HepG2 (cell line): Measurements from ENCODE around the gene WNT2. TPM values are rescaled to one million over a fixed set of nuclear protein-coding genes. Genes with fewer than 3 reads are reported as not detected.

Experiments
- ATAC-seq: fragments of 200-7000 bp; cut with Tn5 transposase; 3 replicates; pipeline ENCODE4 v1.9.1; 2020; ENCODE audit warnings: mild to moderate bottlenecking, moderate library complexity
- BruUV-seq: library from RNA; stranded (reverse); fragments of 400-500 nt; replicated peaks from 2 replicates; lab custom pipeline; 2021; lab: Mats Ljungman, UMichigan
- CTCF ChIA-PET: fragments of 300-600 bp; formaldehyde crosslinking; extraction: SDS; loops from one replicate; lab custom pipeline; 2021; ENCODE audit warnings: low total read pairs, inconsistent platforms, low intra/inter-chr PET ratio; lab: Yijun Ruan, JAX
- POLR2A ChIA-PET: fragments of 350-600 bp; sonication (Branson Sonifier 250); formaldehyde crosslinking; loops from one replicate; lab custom pipeline; 2020; ENCODE audit warnings: antibody characterized with exemption, inconsistent platforms; lab: Yijun Ruan, JAX
- DNase-seq: peaks from one replicate; pipeline ENCODE4 v3.0.0-alpha.2; 2015; ENCODE audit warnings: low spot score
- FAIRE-seq: peaks from 3 replicates; lab custom pipeline; 2011; peaks lifted over from hg19 to GRCh38; lab: Jason Lieb, UNC
- H2AFZ ChIP-seq: one replicate; pipeline ENCODE4 v1.6.1; 2011; ENCODE audit warnings: low read length, inconsistent platforms
- H3K27ac ChIP-seq: fragments of 300-600 bp; 3 replicates; pipeline ENCODE4 v1.8.0; 2011; ENCODE audit warnings: mixed run types, mild to moderate bottlenecking, mixed read lengths, low read length, inconsistent platforms; ENCODE audit not compliant: insufficient read depth; ENCODE audit errors: extremely low read length
- H3K27me3 ChIP-seq, 2 experiments: fragments of 200-600 bp in 1 of 2; 2 replicates in 1 of 2; 3 replicates in 1 of 2; pipeline versions ENCODE4 v1.6.0 to v1.8.0; 2011; ENCODE audit warnings: low read length in 2 of 2, mild to moderate bottlenecking in 2 of 2, moderate library complexity in 2 of 2, inconsistent platforms in 1 of 2; ENCODE audit not compliant: insufficient read depth in 2 of 2, control insufficient read depth in 1 of 2
- H3K36me3 ChIP-seq, 2 experiments: fragments of 200-600 bp in 1 of 2; replicated peaks in 1 of 2; 2 replicates in 1 of 2; 3 replicates in 1 of 2; pipeline versions ENCODE4 v1.5.1 to v1.8.0; 2011; ENCODE audit warnings: low read length in 2 of 2, inconsistent platforms in 1 of 2; ENCODE audit not compliant: insufficient read depth in 2 of 2, control insufficient read depth in 1 of 2
- H3K4me1 ChIP-seq: 2 replicates; pipeline ENCODE4 v1.5.1; 2012; ENCODE audit warnings: low read length, inconsistent platforms; ENCODE audit not compliant: insufficient read depth
- H3K4me2 ChIP-seq: 2 replicates; pipeline ENCODE4 v1.6.0; 2011; ENCODE audit warnings: low read depth, low read length, inconsistent platforms
- H3K4me3 ChIP-seq, 3 experiments: fragments of 200-600 bp in 1 of 3; sonication (generic), shearing (Covaris generic) in 1 of 3; replicated peaks in 1 of 3; 2 replicates each; pipeline ENCODE4 v1.5.1; 2011 to 2016; ENCODE audit warnings: low read length in 3 of 3, inconsistent platforms in 2 of 3, low read depth in 2 of 3, mild to moderate bottlenecking in 2 of 3, control low read depth in 1 of 3, mixed read lengths in 1 of 3; ENCODE audit not compliant: insufficient read depth in 1 of 3
- H3K79me2 ChIP-seq: one replicate; pipeline ENCODE4 v1.6.1; 2011; ENCODE audit warnings: low read length, inconsistent platforms; ENCODE audit not compliant: insufficient read depth
- H3K9ac ChIP-seq: 2 replicates; pipeline ENCODE4 v1.6.0; 2011; ENCODE audit warnings: mild to moderate bottlenecking, low read depth, low read length, inconsistent platforms; ENCODE audit not compliant: insufficient read depth
- H3K9me3 ChIP-seq: 2 replicates; pipeline ENCODE4 v1.5.1; 2012; ENCODE audit warnings: mild to moderate bottlenecking, low read length
- H4K20me1 ChIP-seq: 2 replicates; pipeline ENCODE4 v1.6.0; 2011; ENCODE audit warnings: inconsistent platforms, mild to moderate bottlenecking, low read length, moderate library complexity; ENCODE audit not compliant: insufficient read depth
- FOXA3 ChIP-seq: IDR thresholded peaks from 2 replicates; pipeline ENCODE4 v1.6.1; 2016; ENCODE audit warnings: missing genetic modification reagents, missing compliant biosample characterization
- KAT8 ChIP-seq: IDR thresholded peaks from 2 replicates; pipeline ENCODE4 v1.6.1; 2016; ENCODE audit warnings: missing genetic modification reagents, missing compliant biosample characterization
- KDM5A ChIP-seq: fragments of 200-600 bp; sonication (generic); IDR thresholded peaks from 2 replicates; pipeline ENCODE4 v1.7.0; 2018; ENCODE audit warnings: antibody characterized with exemption, mild to moderate bottlenecking, low read length, borderline replicate concordance
- MTF2 ChIP-seq: sonication (generic); formaldehyde crosslinking; IDR thresholded peaks from 2 replicates; pipeline ENCODE4 v1.5.0; 2020; ENCODE audit warnings: missing genetic modification reagents, borderline replicate concordance
- RBM22 ChIP-seq: fragments of 200-400 bp; formaldehyde crosslinking; optimal IDR thresholded peaks from 2 replicates; pipeline ENCODE3; 2017; ENCODE audit warnings: mild to moderate bottlenecking, low read length, moderate library complexity
- RFX3 ChIP-seq: IDR thresholded peaks from 2 replicates; pipeline ENCODE4 v1.6.1; 2016; ENCODE audit warnings: missing biosample characterization, missing genetic modification reagents
- RNF2 ChIP-seq: fragments of 450-650 bp; conservative IDR thresholded peaks from 2 replicates; pipeline ENCODE4 v1.6.1; 2016; ENCODE audit warnings: low read depth
- SP2 ChIP-seq: sonication (generic); formaldehyde crosslinking; IDR thresholded peaks from 2 replicates; pipeline ENCODE4 v1.5.1; 2020; ENCODE audit warnings: mild to moderate bottlenecking, missing genetic modification reagents
- ZNF296 ChIP-seq: sonication (generic); formaldehyde crosslinking; conservative IDR thresholded peaks from 2 replicates; pipeline ENCODE4 v1.5.0; 2020; ENCODE audit warnings: mild to moderate bottlenecking, missing genetic modification reagents
- ZNF3 ChIP-seq: IDR thresholded peaks from 2 replicates; pipeline ENCODE4 v1.7.0; 2017; ENCODE audit warnings: inconsistent platforms
- ZNF850 ChIP-seq: sonication (generic); formaldehyde crosslinking; conservative IDR thresholded peaks from 2 replicates; pipeline ENCODE4 v1.9.0; 2021; ENCODE audit warnings: mild to moderate bottlenecking, missing genetic modification reagents
- WGBS: methylation state at CpG from one replicate; pipeline ENCODE4 v1.1.6; 2017; ENCODE audit warnings: low lambda C conversion rate; 5-methylcytosine and 5-hydroxymethylcytosine counted together
- in situ Hi-C: cut with HindIII; loops from 2 replicates; pipeline ENCODE4 v1.10.0; 2017; ENCODE audit warnings: low pct_unique_long_range_greater_than_20kb; ENCODE audit not compliant: extremely low pct_ligation_motif_present
- intact Hi-C: fragments of 100-400 bp; cut with micrococcal nuclease; formaldehyde crosslinking; loops from one replicate; pipeline ENCODE4 v1.10.0; 2022; ENCODE audit not compliant: unreplicated experiment
- polyA plus RNA-seq, 8 experiments: library from polyadenylated mRNA; depleted of rRNA in 3 of 8; stranded (reverse) in 7 of 8; unstranded in 1 of 8; fragments of >200 nt; fragmentation: Illumina TruSeq in 4 of 8; extraction: Trizol in 4 of 8; gene quantifications; 2 replicates each; pipeline versions ENCODE4 v1.2.1 to v1.2.3, GENCODE V29; 2011 to 2016; ENCODE audit warnings: low read depth in 4 of 8, missing spikeins in 1 of 8, mixed read lengths in 1 of 8; ENCODE audit not compliant: insufficient read depth in 1 of 8
- total RNA-seq, 5 experiments: library from RNA; depleted of rRNA; stranded (reverse); fragments of >200 nt; fragmentation: Illumina TruSeq; extraction: Trizol; gene quantifications; 2 replicates each; pipeline ENCODE4 v1.2.3, GENCODE V29; 2016; ENCODE audit warnings: low read depth in 1 of 5
- TF ChIP-seq, protein P1 (sequence below): sonication (generic); formaldehyde crosslinking; IDR thresholded peaks from 2 replicates; pipeline ENCODE4 v1.4.0; 2020; ENCODE audit warnings: mild to moderate bottlenecking, missing genetic modification reagents, borderline replicate concordance
- TF ChIP-seq, protein P2 (sequence below): sonication (generic); formaldehyde crosslinking; IDR thresholded peaks from 2 replicates; pipeline ENCODE4 v1.4.0; 2020; ENCODE audit warnings: missing genetic modification reagents

WNT2 gene
- total and polyA plus RNA-seq, 2 of the 13 experiments (the other 11 are each of a cell fraction or from before 2014, with no cell fraction given), result not detected

DNA sequence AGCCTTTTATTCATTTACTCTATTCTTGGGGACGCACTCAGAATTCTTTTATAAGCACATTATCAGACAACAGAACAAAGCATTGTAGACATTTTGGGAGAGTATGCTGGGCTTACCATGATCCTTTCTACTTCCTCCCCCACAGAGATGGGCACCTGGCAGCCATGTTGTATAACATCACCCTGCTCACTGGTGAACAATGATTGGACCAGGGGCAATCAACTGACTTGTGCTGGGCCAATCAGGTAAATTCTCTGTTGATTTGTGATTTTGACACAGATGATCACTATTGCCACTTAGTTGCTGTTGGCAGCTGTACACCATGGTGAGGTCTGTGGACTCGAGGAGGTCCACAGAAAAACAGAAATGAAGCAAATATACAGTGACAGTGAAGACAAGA lies 43.7 kb downstream of the WNT2 start (continued):
- TF ChIP-seq RBM22 (no peak), MTF2 (CRISPR knock-in tag) (no peak), KDM5A (no peak)

DNA sequence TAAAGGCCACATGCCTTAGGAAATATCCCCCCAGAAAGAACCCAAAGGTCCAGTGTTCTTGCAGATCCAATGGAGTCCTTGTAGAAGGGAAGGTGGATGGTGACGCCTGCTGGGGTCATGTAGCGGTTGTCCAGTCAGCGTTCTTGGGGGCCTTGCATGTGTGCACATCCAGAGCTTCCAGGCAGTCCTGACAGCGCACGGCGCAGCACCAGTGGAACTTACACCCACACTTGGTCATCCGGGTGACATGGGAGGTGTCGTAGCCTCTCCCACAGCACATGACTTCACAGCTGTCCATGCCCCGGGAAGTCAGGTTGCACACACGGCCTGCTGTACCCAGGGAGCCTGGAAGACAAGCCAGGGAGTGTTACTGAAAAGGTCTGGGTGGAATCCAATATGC lies 44.8 kb downstream of the WNT2 start:
- no peaks in the 10 kb centered on the region for H3K9me3 ChIP-seq
- WGBS, result 42% methylated on average over 7 of the region's 10 CpGs
- no peak overlapping the region for H3K9ac ChIP-seq
- H3K79me2 ChIP-seq, result no peaks in the 10 kb centered on the region
- TF ChIP-seq, protein P1, sequence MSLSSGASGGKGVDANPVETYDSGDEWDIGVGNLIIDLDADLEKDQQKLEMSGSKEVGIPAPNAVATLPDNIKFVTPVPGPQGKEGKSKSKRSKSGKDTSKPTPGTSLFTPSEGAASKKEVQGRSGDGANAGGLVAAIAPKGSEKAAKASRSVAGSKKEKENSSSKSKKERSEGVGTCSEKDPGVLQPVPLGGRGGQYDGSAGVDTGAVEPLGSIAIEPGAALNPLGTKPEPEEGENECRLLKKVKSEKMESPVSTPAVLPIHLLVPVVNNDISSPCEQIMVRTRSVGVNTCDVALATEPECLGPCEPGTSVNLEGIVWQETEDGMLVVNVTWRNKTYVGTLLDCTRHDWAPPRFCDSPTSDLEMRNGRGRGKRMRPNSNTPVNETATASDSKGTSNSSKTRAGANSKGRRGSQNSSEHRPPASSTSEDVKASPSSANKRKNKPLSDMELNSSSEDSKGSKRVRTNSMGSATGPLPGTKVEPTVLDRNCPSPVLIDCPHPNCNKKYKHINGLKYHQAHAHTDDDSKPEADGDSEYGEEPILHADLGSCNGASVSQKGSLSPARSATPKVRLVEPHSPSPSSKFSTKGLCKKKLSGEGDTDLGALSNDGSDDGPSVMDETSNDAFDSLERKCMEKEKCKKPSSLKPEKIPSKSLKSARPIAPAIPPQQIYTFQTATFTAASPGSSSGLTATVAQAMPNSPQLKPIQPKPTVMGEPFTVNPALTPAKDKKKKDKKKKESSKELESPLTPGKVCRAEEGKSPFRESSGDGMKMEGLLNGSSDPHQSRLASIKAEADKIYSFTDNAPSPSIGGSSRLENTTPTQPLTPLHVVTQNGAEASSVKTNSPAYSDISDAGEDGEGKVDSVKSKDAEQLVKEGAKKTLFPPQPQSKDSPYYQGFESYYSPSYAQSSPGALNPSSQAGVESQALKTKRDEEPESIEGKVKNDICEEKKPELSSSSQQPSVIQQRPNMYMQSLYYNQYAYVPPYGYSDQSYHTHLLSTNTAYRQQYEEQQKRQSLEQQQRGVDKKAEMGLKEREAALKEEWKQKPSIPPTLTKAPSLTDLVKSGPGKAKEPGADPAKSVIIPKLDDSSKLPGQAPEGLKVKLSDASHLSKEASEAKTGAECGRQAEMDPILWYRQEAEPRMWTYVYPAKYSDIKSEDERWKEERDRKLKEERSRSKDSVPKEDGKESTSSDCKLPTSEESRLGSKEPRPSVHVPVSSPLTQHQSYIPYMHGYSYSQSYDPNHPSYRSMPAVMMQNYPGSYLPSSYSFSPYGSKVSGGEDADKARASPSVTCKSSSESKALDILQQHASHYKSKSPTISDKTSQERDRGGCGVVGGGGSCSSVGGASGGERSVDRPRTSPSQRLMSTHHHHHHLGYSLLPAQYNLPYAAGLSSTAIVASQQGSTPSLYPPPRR (CRISPR knock-in tag), result no peak
- TF ChIP-seq ZNF850 (CRISPR knock-in tag) (no peak), ZNF3 (CRISPR knock-in tag) (no peak), SP2 (CRISPR knock-in tag) (no peak), KAT8 (CRISPR knock-in tag) (no peak), RFX3 (no peak), RNF2 (no peak), ZNF296 (CRISPR knock-in tag) (no peak), FOXA3 (CRISPR knock-in tag) (no peak)
- TF ChIP-seq, protein P2, sequence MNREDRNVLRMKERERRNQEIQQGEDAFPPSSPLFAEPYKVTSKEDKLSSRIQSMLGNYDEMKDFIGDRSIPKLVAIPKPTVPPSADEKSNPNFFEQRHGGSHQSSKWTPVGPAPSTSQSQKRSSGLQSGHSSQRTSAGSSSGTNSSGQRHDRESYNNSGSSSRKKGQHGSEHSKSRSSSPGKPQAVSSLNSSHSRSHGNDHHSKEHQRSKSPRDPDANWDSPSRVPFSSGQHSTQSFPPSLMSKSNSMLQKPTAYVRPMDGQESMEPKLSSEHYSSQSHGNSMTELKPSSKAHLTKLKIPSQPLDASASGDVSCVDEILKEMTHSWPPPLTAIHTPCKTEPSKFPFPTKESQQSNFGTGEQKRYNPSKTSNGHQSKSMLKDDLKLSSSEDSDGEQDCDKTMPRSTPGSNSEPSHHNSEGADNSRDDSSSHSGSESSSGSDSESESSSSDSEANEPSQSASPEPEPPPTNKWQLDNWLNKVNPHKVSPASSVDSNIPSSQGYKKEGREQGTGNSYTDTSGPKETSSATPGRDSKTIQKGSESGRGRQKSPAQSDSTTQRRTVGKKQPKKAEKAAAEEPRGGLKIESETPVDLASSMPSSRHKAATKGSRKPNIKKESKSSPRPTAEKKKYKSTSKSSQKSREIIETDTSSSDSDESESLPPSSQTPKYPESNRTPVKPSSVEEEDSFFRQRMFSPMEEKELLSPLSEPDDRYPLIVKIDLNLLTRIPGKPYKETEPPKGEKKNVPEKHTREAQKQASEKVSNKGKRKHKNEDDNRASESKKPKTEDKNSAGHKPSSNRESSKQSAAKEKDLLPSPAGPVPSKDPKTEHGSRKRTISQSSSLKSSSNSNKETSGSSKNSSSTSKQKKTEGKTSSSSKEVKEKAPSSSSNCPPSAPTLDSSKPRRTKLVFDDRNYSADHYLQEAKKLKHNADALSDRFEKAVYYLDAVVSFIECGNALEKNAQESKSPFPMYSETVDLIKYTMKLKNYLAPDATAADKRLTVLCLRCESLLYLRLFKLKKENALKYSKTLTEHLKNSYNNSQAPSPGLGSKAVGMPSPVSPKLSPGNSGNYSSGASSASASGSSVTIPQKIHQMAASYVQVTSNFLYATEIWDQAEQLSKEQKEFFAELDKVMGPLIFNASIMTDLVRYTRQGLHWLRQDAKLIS (CRISPR knock-in tag), result no peak
- TF ChIP-seq, all 625 proteins: peak for 0
- H3K4me3 ChIP-seq, result no peak overlapping the region
- FAIRE-seq, result no peak
- ATAC-seq, result no peak
- H3K4me2 ChIP-seq, result no peak overlapping the region
- CTCF ChIA-PET, result no interaction called here
- no peak overlapping the region for H3K27ac ChIP-seq
- in situ Hi-C loops, result no loop called here
- H2AFZ ChIP-seq, result no peak overlapping the region
- no TSS peak for BruUV-seq
- no peaks in the 10 kb centered on the region for H4K20me1 ChIP-seq
- no peaks in the 10 kb centered on the region for H3K4me1 ChIP-seq
- H3K36me3 ChIP-seq, result no peaks in the 10 kb centered on the region
- intact Hi-C loops, result no loop called here
- POLR2A ChIA-PET, result no interaction called here
- H3K27me3 ChIP-seq, result peaks cover 0 to 26% of the 10 kb centered on the region in 2 experiments; a peak in 3 of 5 replicates
- DNase-seq, result no peak
